Heart left ventricle (tissue), 16 donors: ENCODE data around the gene AP1G2. TPM values are rescaled to one million over a fixed set of nuclear protein-coding genes. Genes with fewer than 3 reads are reported as not detected.

ENCODE experiments used
- ATAC-seq, 4 donors: fragments of 200-7000 bp; cut with Tn5 transposase; one replicate each; pipeline ENCODE4 v1.9.1; 2020 to 2022; ENCODE audit warnings: moderate library complexity in 4 of 4, mild to moderate bottlenecking in 3 of 4, moderate number of reproducible peaks in 1 of 4
- DNase-seq, 5 donors: peaks; one replicate each; pipeline ENCODE4 v3.0.0-alpha.2; 2020
- H3K27ac ChIP-seq, 12 donors: fragments of 200-600 bp; sonication (generic) in 4 of 12; one replicate each; pipeline versions ENCODE4 v1.5.0 to v1.8.0; 2016 to 2022; ENCODE audit warnings: mild to moderate bottlenecking in 2 of 12
- H3K27me3 ChIP-seq, 9 donors: fragments of 200-600 bp; sonication (generic) in 2 of 9; one replicate each; pipeline versions ENCODE4 v1.5.1 to v1.8.0; 2016 to 2022; ENCODE audit warnings: mild to moderate bottlenecking in 3 of 9
- H3K36me3 ChIP-seq, 9 donors: fragments of 200-600 bp; sonication (generic) in 2 of 9; one replicate each; pipeline versions ENCODE4 v1.5.0 to v1.8.0; 2018 to 2022; ENCODE audit warnings: mild to moderate bottlenecking in 2 of 9
- H3K4me1 ChIP-seq, 12 donors: fragments of 200-600 bp; sonication (generic) in 4 of 12; one replicate each; pipeline versions ENCODE4 v1.5.0 to v1.8.0; 2016 to 2022; ENCODE audit warnings: mild to moderate bottlenecking in 3 of 12
- H3K4me3 ChIP-seq, 12 donors: fragments of 200-600 bp; sonication (generic) in 4 of 12; one replicate each; pipeline versions ENCODE4 v1.5.0 to v1.8.0; 2017 to 2022; ENCODE audit warnings: mild to moderate bottlenecking in 9 of 12, moderate library complexity in 4 of 12
- H3K9me3 ChIP-seq, 12 donors: fragments of 200-600 bp; sonication (generic) in 4 of 12; one replicate each; pipeline versions ENCODE4 v1.5.0 to v1.8.0; 2016 to 2022; ENCODE audit warnings: mild to moderate bottlenecking in 1 of 12
- CTCF ChIP-seq, 12 donors: fragments of 200-600 bp; sonication (generic) in 4 of 12; IDR thresholded peaks; one replicate each; pipeline versions ENCODE4 v1.5.0 to v1.8.0; 2018 to 2022; ENCODE audit warnings: antibody characterized with exemption in 12 of 12, mild to moderate bottlenecking in 5 of 12
- POLR2A ChIP-seq, 2 donors: fragments of 450-650 bp; IDR thresholded peaks; one replicate each; pipeline ENCODE4 v1.6.1; 2017; ENCODE audit warnings: antibody characterized with exemption in 2 of 2, mild to moderate bottlenecking in 2 of 2, moderate library complexity in 2 of 2
- WGBS, 4 donors: extraction: QIAGEN DNeasy Blood & Tissue Kit in 2 of 4; methylation state at CpG; one replicate each; pipeline versions ENCODE4 v1.1.5 to v1.1.7; 2013 to 2018; 5-methylcytosine and 5-hydroxymethylcytosine counted together
- intact Hi-C, 10 donors: fragments of 100-400 bp; cut with DNase I; formaldehyde crosslinking; loops; one replicate each; pipeline versions ENCODE4 v1.11.1 to v1.14.2; 2022
- polyA plus RNA-seq, 2 donors: library from polyadenylated mRNA; stranded (reverse); fragments of 200-250 nt; gene quantifications; one replicate each; pipeline ENCODE4 v1.2.3, GENCODE V29; 2013
- total RNA-seq, 9 donors: library from RNA; depleted of rRNA in 2 of 9; stranded (reverse); fragments of >200 nt in 2 of 9; fragmentation: NEBNext Ultra II Directional in 3 of 9; extraction: Animal tissue kit (Norgen Biotek cat#: 25700) in 3 of 9; gene quantifications; one replicate each; pipeline versions ENCODE4 v1.1.0 to v1.2.4, GENCODE V29; 2016 to 2023
- donor health status: ischemic (EF 13 %, LVEDD 7.1; RV severe dilation, severe dysfunction).
- donor health status: healthy with polysubstance abuse.
- donor health status: DM: no; HTN: yes; CAD: no.
- donor health status: DM: no; HTN: no; CAD: no.
- donor health status: ischemic (EF 25% LVEDD 6.9; RV normal size, moderate dysfunction).
- donor health status: ischemic (EF 25% LVEDD 5.7; RV mildly dilated, moderate dysfunction).
- donor health status: healthy.
- donor health status: DM: yes; HTN: yes; CAD: no.
- donor health status: ischemic (EF 35%, LVEDD 5.7; RV mildly dilated, moderate dysfunction).
- donor health status: nonischemic (EF 11% LVEDD 7.7; RV severe dilation, severe dysfunction).
- donor health status: DM: yes; HTN: yes; CAD: no.
- donor health status: PGD.
- donor health status: ischemic (EF 29% LVEDD 5.4; RV normal size, mild dysfunction).
- donor health status: nonischemic (EF 23%, LVEDD 6.1; RV moderate dilation, normal function).

Gene AP1G2
- total and polyA plus RNA-seq, 11 donors = 7.2 to 33.8 (median 11.6) TPM

- Histone ChIP-seq H3K9me3 (no peaks in the 10 kb centered on the region), H3K4me1 (peaks cover 0 to 5% (median 0%) of the 10 kb centered on the region in 12 donors), H3K4me3 (no peak overlapping the region), H3K27ac (no peak overlapping the region), H3K36me3 (no peaks in the 10 kb centered on the region), H3K27me3 (no peaks in the 10 kb centered on the region)
- TF ChIP-seq CTCF (IDR thresholded peaks at IDR 0.05) = no peak
- TF ChIP-seq POLR2A (IDR thresholded peaks at IDR 0.05) = no peak
- DNase-seq (no peak), ATAC-seq (no peak)
- WGBS, 4 donors = 71 to 87% (median 85%) methylated on average over 3 of the region's 3 CpGs
- intact Hi-C loops = loop anchor here in 1 of 10 donors (5.0 kb wide), 1 partner anchor 37 kb away; no protein-coding TSS in a partner anchor
Measured at GRCh38 chr14:23529016-23529415, 38.6 kb downstream of the AP1G2 start.

- Histone ChIP-seq H3K4me3 (no peak overlapping the region), H3K27me3 (no peaks in the 10 kb centered on the region), H3K36me3 (no peaks in the 10 kb centered on the region), H3K27ac (no peak overlapping the region), H3K4me1 (peaks cover 0 to 5% (median 0%) of the 10 kb centered on the region in 12 donors), H3K9me3 (no peaks in the 10 kb centered on the region)
- WGBS, 4 donors = 70 to 86% (median 74%) methylated on average over 1 of the region's 1 CpG
- no peak for ATAC-seq
- no peak for DNase-seq
- intact Hi-C loops = loop anchor here in 1 of 10 donors (5.0 kb wide), 1 partner anchor 36 kb away; no protein-coding TSS in a partner anchor
- TF ChIP-seq POLR2A (IDR thresholded peaks at IDR 0.05) (no peak), CTCF (IDR thresholded peaks at IDR 0.05) (no peak)
Measured at GRCh38 chr14:23528555-23528954, 39.0 kb downstream of the AP1G2 start.

- intact Hi-C loops = loop anchor here in 1 of 10 donors (5.0 kb wide), 1 partner anchor 33 kb away; no protein-coding TSS in a partner anchor
- ATAC-seq = no peak
- 77 to 86% (median 84%) methylated on average over 3 to 8 of the region's 8 CpGs for WGBS, 4 donors
Measured at GRCh38 chr14:23525611-23526010, 42.0 kb downstream of the AP1G2 start.

GRCh38 chr14:23524954-23525353 is 42.6 kb downstream of the AP1G2 start:
- 93 to 96% (median 95%) methylated on average over 13 to 14 of the region's 14 CpGs for WGBS, 4 donors
- Histone ChIP-seq H3K9me3 (no peaks in the 10 kb centered on the region), H3K27me3 (no peaks in the 10 kb centered on the region), H3K4me3 (no peak overlapping the region), H3K4me1 (no peaks in the 10 kb centered on the region), H3K27ac (no peak overlapping the region), H3K36me3 (no peaks in the 10 kb centered on the region)
- ATAC-seq (no peak), DNase-seq (no peak)
- intact Hi-C loops = loop anchor here in 1 of 10 donors (5.0 kb wide), 1 partner anchor 33 kb away; no protein-coding TSS in a partner anchor
- no peak for TF ChIP-seq POLR2A (IDR thresholded peaks at IDR 0.05)
- TF ChIP-seq CTCF (IDR thresholded peaks at IDR 0.05) = no peak

More at GRCh38 chr14:23525611-23526010, 42.0 kb downstream of the AP1G2 start:
- peaks cover 0 to 2% (median 0%) of the 10 kb centered on the region in 12 donors for H3K4me1 ChIP-seq
- DNase-seq = no peak
- TF ChIP-seq CTCF (IDR thresholded peaks at IDR 0.05) (no peak), POLR2A (IDR thresholded peaks at IDR 0.05) (no peak)
- H3K9me3 ChIP-seq = no peaks in the 10 kb centered on the region
- no peak overlapping the region for H3K27ac ChIP-seq
- no peaks in the 10 kb centered on the region for H3K27me3 ChIP-seq
- no peak overlapping the region for H3K4me3 ChIP-seq
- H3K36me3 ChIP-seq = no peaks in the 10 kb centered on the region
